OCI-LY3 (cell line): ENCODE measurements around the gene EXOSC3.
"Not testable (repeated sequence)": the region's sequence is repeated elsewhere in the genome, so short reads cannot be mapped to it uniquely, and the experiment has no call there.

Source experiments
- H2AFZ ChIP-seq: fragments of 200-600, 300-600 bp; shearing (Covaris generic); 2 replicates; pipeline ENCODE4 v1.6.0; 2014; ENCODE audit warnings: antibody characterized with exemption, low read depth, low read length
- H3K27ac ChIP-seq: fragments of 200-600, 300-600 bp; sonication (generic); 2 replicates; pipeline ENCODE4 v1.5.1; 2014; ENCODE audit warnings: mild to moderate bottlenecking, low read length, moderate library complexity, mixed read lengths
- H3K27me3 ChIP-seq: fragments of 200-600, 300-600 bp; sonication (generic); 2 replicates; pipeline ENCODE4 v1.6.1; 2014; ENCODE audit warnings: low read depth, low read length, mixed read lengths
- H3K36me3 ChIP-seq: fragments of 200-600, 300-600 bp; sonication (generic); replicated peaks from 2 replicates; pipeline ENCODE3; 2014; ENCODE audit warnings: low read depth, low read length, mixed read lengths
- H3K4me1 ChIP-seq: fragments of 300-600, 200-600 bp; sonication (generic); 2 replicates; pipeline ENCODE4 v1.6.1; 2014; ENCODE audit warnings: low read length, mixed read lengths
- H3K4me2 ChIP-seq: fragments of 200-600, 300-600 bp; sonication (generic); 2 replicates; pipeline ENCODE4 v1.6.1; 2014; ENCODE audit warnings: low read length, mixed read lengths
- H3K4me3 ChIP-seq: fragments of 300-600, 200-600 bp; sonication (generic); 2 replicates; pipeline ENCODE4 v1.5.1; 2014; ENCODE audit warnings: antibody characterized with exemption, mild to moderate bottlenecking, low read length, moderate library complexity
- H3K79me2 ChIP-seq: fragments of 300-600, 200-600 bp; shearing (Covaris generic); 2 replicates; pipeline ENCODE4 v1.6.1; 2014; ENCODE audit warnings: mild to moderate bottlenecking, low read length, mixed read lengths
- H3K9ac ChIP-seq: fragments of 300-600, 200-600 bp; shearing (Covaris generic); 2 replicates; pipeline ENCODE4 v1.6.0; 2014; ENCODE audit warnings: mild to moderate bottlenecking, low read length, moderate library complexity
- H3K9me3 ChIP-seq: fragments of 200-600, 300-600 bp; shearing (Covaris generic); 2 replicates; pipeline ENCODE4 v1.6.1; 2014; ENCODE audit warnings: low read length, mixed read lengths; ENCODE audit not compliant: insufficient read depth
- H4K20me1 ChIP-seq: fragments of 200-600, 300-600 bp; sonication (generic); 2 replicates; pipeline ENCODE4 v1.6.1; 2016; ENCODE audit warnings: low read length, mixed read lengths; ENCODE audit not compliant: insufficient read depth
- EZH2phosphoT487 ChIP-seq: fragments of 200-600 bp; shearing (Covaris generic); IDR thresholded peaks from 2 replicates; pipeline ENCODE4 v1.6.1; 2018; ENCODE audit warnings: antibody characterized with exemption, mixed run types, low read depth
- TF ChIP-seq, protein P1 (sequence below): fragments of 200-600, 300-600 bp; sonication (generic); IDR thresholded peaks from 2 replicates; pipeline ENCODE4 v1.5.1; 2014; ENCODE audit warnings: antibody characterized with exemption, low read length, low read depth

The EXOSC3 gene

DNA sequence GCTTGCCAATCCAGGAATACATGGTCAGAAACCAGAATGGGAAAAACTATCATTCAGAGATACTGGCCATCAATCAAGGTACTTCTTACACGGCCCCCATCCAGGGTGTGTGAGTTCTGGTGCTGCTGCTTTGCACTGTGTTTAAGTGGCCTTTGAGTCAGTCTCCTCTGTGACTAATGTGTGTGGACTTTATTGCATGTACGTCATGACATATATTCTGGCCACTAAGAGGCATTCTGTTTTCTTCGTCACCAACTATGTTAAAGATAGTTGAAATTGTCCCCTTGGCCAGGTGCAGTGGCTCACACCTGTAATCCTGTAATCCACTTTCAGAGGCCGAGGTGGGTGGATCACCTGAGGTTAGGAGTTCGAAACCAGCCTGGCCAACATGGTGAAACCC is 8.5 kb downstream of the EXOSC3 start:
- no peaks in the 10 kb centered on the region for H3K4me1 ChIP-seq
- peaks cover 63% of the 10 kb centered on the region for H3K36me3 ChIP-seq
- TF ChIP-seq, protein P1, sequence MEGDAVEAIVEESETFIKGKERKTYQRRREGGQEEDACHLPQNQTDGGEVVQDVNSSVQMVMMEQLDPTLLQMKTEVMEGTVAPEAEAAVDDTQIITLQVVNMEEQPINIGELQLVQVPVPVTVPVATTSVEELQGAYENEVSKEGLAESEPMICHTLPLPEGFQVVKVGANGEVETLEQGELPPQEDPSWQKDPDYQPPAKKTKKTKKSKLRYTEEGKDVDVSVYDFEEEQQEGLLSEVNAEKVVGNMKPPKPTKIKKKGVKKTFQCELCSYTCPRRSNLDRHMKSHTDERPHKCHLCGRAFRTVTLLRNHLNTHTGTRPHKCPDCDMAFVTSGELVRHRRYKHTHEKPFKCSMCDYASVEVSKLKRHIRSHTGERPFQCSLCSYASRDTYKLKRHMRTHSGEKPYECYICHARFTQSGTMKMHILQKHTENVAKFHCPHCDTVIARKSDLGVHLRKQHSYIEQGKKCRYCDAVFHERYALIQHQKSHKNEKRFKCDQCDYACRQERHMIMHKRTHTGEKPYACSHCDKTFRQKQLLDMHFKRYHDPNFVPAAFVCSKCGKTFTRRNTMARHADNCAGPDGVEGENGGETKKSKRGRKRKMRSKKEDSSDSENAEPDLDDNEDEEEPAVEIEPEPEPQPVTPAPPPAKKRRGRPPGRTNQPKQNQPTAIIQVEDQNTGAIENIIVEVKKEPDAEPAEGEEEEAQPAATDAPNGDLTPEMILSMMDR: no peak
- TF ChIP-seq EZH2phosphoT487: no peak
- no peaks in the 10 kb centered on the region for H3K9me3 ChIP-seq
- no peak overlapping the region for H2AFZ ChIP-seq
- no peaks in the 10 kb centered on the region for H3K27me3 ChIP-seq
- H4K20me1 ChIP-seq: no peaks in the 10 kb centered on the region
- peaks cover 9% of the 10 kb centered on the region; the same call in 1 of the 2 replicates for H3K79me2 ChIP-seq
- H3K9ac ChIP-seq: no peak overlapping the region
- H3K27ac ChIP-seq: no peak overlapping the region
- no peak overlapping the region for H3K4me2 ChIP-seq
- H3K4me3 ChIP-seq: no peak overlapping the region

DNA sequence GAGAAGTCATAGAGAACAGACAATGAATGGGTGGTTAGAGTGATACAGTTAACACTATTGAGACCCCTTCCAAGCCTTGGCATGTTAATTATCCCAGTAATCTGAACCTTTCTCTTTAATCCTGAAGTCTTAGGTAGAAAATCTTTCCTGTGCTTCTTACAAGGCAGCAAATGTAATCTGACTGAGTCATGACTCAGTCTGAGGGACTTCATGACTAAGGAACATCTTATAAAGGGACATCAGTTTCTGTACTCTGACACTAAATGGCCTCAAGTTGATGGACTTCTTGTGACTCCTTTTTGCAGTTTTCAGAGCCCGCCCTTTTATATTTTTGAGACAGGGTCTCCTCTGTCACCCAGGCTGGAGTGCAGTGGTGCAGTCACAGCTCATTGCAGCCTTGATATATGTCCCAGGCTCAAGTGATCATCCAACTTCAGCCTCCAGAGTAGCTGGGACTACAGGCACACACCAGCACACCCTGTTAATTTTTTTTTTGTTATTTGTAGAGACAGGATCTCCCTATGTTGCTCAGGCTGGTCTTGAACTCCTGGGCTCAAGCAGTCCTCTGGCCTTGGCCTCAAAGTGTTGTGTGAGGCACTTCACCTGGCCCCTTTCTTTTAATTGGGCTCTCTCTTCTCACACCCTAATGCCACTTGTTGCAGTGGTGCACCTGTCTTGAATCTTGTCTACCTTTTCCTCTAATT is 9.5 kb downstream of the EXOSC3 start:
- no peak for TF ChIP-seq EZH2phosphoT487
- TF ChIP-seq, protein P1: no peak
- Histone ChIP-seq H3K4me1 (no peaks in the 10 kb centered on the region), H3K27me3 (no peaks in the 10 kb centered on the region), H3K9ac (no peak overlapping the region), H3K4me2 (no peak overlapping the region), H4K20me1 (no peaks in the 10 kb centered on the region), H3K79me2 (no peaks in the 10 kb centered on the region), H3K36me3 (peaks cover 58% of the 10 kb centered on the region), H3K27ac (no peak overlapping the region), H3K9me3 (no peaks in the 10 kb centered on the region), H2AFZ (no peak overlapping the region), H3K4me3 (no peak overlapping the region)

DNA sequence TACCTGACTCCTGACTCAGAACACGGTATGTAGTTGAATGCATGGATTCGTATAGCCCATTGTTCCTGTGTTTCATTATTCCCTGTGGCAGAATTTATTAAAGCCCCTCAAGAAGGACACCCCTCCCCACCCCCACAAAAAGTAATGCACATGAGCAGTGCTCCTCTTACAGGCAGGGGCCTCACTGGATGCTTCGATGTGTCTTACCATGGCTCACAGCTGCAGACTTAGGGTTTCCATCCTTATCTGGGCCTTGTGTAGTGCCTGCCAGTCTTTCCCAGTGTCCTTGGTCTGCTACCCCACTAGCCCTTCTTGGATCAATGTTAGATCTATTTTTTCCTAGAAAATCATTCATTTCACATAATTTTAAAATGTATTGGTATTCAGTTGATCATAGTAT is 14.9 kb downstream of the EXOSC3 start:
- Histone ChIP-seq H3K4me2 (no peak overlapping the region), H3K27me3 (no peaks in the 10 kb centered on the region), H4K20me1 (no peaks in the 10 kb centered on the region), H3K9me3 (no peaks in the 10 kb centered on the region), H3K9ac (no peak overlapping the region), H3K4me1 (no peaks in the 10 kb centered on the region), H3K79me2 (no peaks in the 10 kb centered on the region), H3K27ac (no peak overlapping the region), H3K4me3 (no peak overlapping the region), H3K36me3 (peaks cover 23% of the 10 kb centered on the region), H2AFZ (no peak overlapping the region)
- TF ChIP-seq EZH2phosphoT487: no peak
- TF ChIP-seq, protein P1: no peak

DNA sequence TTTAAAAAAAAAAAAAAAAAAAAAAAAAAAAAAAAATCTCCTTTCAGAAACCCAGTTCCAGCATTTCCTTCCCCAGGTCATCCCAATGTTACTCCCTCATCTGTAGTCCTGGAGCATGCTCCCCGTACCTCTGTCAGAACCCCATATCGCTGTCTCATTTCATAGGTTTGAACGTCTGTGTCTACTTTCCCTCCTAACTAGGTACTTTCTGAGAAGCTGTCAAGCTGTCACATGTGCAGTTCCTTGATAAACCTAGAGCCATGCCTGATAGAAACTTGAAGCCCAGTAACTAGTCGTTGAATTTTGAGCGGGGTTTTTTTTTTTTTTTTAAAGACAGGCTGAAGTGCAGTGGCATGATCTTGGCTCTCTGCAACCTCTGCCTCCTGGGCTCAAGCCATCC is 15.6 kb downstream of the EXOSC3 start:
- H3K36me3 ChIP-seq: peaks cover 18% of the 10 kb centered on the region
- no peaks in the 10 kb centered on the region for H3K79me2 ChIP-seq
- no peak overlapping the region for H3K4me2 ChIP-seq
- no peak overlapping the region for H3K27ac ChIP-seq
- no peaks in the 10 kb centered on the region for H4K20me1 ChIP-seq
- no peaks in the 10 kb centered on the region for H3K4me1 ChIP-seq
- H3K4me3 ChIP-seq: no peak overlapping the region
- H3K9ac ChIP-seq: no peak overlapping the region
- H2AFZ ChIP-seq: no peak overlapping the region
- H3K27me3 ChIP-seq: no peaks in the 10 kb centered on the region
- TF ChIP-seq, protein P1: no peak
- no peak for TF ChIP-seq EZH2phosphoT487
- H3K9me3 ChIP-seq: no peaks in the 10 kb centered on the region

DNA sequence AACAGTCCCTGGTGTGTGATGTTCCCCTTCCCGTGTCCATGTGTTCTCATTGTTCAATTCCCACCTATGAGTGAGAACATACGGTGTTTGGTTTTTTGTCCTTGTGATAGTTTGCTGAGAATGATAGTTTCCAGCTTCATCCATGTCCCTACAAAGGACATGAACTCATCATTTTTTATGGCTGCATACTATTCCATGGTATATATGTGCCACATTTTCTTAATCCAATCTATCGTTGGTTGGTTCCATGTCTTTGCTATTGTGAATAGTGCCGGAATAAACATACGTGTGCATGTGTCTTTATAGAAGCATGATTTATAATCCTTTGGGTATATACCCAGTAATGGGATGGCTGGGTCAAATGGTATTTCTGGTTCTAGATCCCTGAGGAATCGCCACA is 19.6 kb downstream of the EXOSC3 start:
- not testable (repeated sequence) for H4K20me1 ChIP-seq, H3K4me2 ChIP-seq, H3K79me2 ChIP-seq, H2AFZ ChIP-seq, H3K27me3 ChIP-seq, H3K27ac ChIP-seq, H3K9me3 ChIP-seq, H3K36me3 ChIP-seq, H3K4me1 ChIP-seq, H3K9ac ChIP-seq, H3K4me3 ChIP-seq
